COLO668 (cell line): ENCODE results near the gene IFNK.

ENCODE experiments used
- DNase-seq: peaks from one replicate; lab custom pipeline; 2025; ENCODE audit not compliant: unreplicated experiment; lab: John Stamatoyannopoulos, UW

The IFNK gene

GRCh38 chr9:27537756-27538155, 13.7 kb downstream of the IFNK start:
- no peak for DNase-seq

- no peak for DNase-seq
Measured at GRCh38 chr9:27538647-27539046, 14.6 kb downstream of the IFNK start.

GRCh38 chr9:27539479-27540441, 15.7 kb downstream of the IFNK start:
- DNase-seq: no peak

- no peak for DNase-seq
Measured at GRCh38 chr9:27540502-27540901, 16.4 kb downstream of the IFNK start.

GRCh38 chr9:27541740-27542139, 17.6 kb downstream of the IFNK start:
- no peak for DNase-seq

GRCh38 chr9:27542508-27542907, 18.4 kb downstream of the IFNK start:
- no peak for DNase-seq

GRCh38 chr9:27545471-27545870, 21.4 kb downstream of the IFNK start:
- no peak for DNase-seq

- DNase-seq: no peak
Measured at GRCh38 chr9:27548055-27548741, 24.1 kb downstream of the IFNK start.

GRCh38 chr9:27549196-27549755, 25.2 kb downstream of the IFNK start:
- DNase-seq: no peak

- DNase-seq: no peak
Measured at GRCh38 chr9:27554712-27555111, 30.6 kb downstream of the IFNK start.

- DNase-seq: no peak
Measured at GRCh38 chr9:27556470-27556869, 32.4 kb downstream of the IFNK start.

- DNase-seq: no peak
Measured at GRCh38 chr9:27558307-27558706, 34.2 kb downstream of the IFNK start.

GRCh38 chr9:27560457-27560856, 36.4 kb downstream of the IFNK start:
- DNase-seq: no peak

- no peak for DNase-seq
Measured at GRCh38 chr9:27561685-27562084, 37.6 kb downstream of the IFNK start.

- no peak for DNase-seq
Measured at GRCh38 chr9:27563738-27564430, 39.8 kb downstream of the IFNK start.

GRCh38 chr9:27564670-27565069, 40.6 kb downstream of the IFNK start:
- DNase-seq: no peak

- DNase-seq: no peak
Measured at GRCh38 chr9:27565696-27566095, 41.6 kb downstream of the IFNK start.

GRCh38 chr9:27566118-27566517, 42.0 kb downstream of the IFNK start:
- DNase-seq: no peak

- DNase-seq: no peak
Measured at GRCh38 chr9:27569406-27569805, 45.3 kb downstream of the IFNK start.

- no peak for DNase-seq
Measured at GRCh38 chr9:27571011-27571410, 46.9 kb downstream of the IFNK start.

GRCh38 chr9:27572061-27572460, 48.0 kb downstream of the IFNK start:
- no peak for DNase-seq
